Activated CD8-positive, alpha-beta memory T cell treated with anti-CD3 and anti-CD28 coated beads, Interleukin-2, amount 50 U/mL, for 48 hours (primary cell): ENCODE data around the gene OR4C13.
"Not testable (repeated sequence)": the region's sequence is repeated elsewhere in the genome, so short reads cannot be mapped to it uniquely, and the experiment has no call there.

Experiments
- DNase-seq: peaks from one replicate; pipeline ENCODE4 v3.0.0-alpha.2; 2020

OR4C13 gene

DNA sequence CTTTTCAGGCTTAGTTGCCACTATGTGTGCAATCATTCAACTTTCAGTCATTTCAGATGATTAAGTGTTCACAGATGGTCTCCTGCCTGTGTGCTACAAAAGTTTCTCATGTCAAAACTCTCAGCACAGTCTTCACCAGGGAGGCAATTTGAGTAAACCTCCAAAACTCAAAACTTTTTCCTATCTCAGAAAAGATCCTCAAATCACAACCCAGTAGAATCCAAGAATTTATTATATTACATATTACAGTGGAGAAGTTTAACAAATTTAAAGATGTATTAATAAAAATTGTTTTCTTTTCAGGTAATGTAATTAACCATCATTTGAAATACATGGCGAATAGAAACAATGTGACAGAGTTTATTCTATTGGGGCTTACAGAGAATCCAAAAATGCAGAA lies at the start of gene OR4C13:
Gene OR4C13, plus strand, starts transcription at position 301 of the 400 bp plus-strand sequence. Its CDS starts 32 bp downstream, at position 333.
- DNase-seq, result no peak

DNA sequence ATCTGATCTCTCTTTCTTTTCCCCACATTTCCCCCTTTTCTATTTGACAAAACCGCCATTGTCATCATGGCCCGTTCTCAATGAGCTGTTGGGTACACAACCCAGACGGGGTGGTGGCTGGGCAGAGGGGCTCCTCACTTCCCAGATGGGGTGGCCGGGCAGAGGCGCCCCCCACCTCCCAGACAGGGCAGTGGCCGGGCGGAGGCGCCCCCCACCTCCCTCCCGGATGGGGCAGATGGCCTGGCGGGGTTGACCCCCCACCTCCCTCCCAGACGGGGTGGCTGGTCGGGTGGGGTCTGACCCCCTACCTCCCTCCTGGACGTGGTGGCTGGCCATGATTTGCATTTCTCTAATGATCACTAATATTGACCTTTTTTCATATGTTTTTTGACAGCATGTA lies 40.7 kb upstream of the OR4C13 start:
- DNase-seq, result not testable (repeated sequence)

DNA sequence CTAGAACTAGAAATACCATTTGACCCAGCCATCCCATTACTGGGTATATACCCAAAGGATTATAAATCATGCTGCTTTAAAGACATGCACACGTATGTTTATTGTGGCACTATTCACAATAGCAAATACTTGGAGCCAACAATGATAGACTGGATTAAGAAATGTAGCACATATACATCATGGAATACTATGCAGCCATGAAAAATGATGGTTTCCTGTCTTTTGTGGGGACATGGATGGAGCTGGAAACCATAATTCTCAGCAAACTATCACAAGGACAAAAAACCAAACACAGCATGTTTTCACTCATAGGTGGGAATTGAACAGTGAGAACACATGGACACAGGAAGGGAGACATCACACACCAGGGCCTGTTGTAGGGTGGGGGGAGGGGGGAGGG lies 3.5 kb upstream of the OR4C13 start:
- not testable (repeated sequence) for DNase-seq

DNA sequence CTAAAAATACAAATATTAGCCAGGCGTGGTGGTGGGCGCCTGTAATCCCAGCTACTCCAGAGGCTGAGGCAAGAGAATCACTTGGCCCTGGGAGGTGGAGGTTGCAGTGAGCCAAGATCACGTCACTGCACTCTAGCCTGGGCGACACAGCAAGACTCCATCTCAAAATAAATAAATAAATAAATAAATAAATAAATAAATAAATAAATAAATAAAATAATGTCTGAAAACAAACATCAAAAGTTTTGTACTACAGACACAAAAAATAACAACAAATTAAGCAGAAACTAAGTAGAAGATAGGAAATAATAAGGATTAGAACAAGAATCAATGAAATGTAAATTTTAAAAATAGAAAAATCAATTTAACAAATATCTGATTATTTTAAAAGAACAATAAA lies 21.2 kb downstream of the OR4C13 start:
- DNase-seq, result not testable (repeated sequence)

DNA sequence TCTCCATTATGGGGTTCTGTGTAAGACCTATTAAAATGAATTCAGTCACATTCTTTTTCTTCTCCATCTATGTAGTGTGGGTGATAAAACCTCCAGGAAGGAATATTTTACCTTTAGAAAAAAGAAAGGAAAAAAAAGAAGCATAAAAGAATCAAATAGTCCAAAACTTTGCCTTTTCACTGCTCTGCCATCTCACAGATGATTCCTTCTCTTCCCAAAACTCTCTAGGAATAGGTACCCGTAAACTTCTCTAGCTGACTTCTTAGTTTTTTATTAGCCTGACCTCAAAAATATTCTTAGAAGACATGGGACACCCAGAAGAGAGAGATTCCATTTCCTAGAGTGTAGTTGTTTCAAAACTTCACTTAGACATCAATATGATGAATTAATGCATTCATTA lies 30.2 kb downstream of the OR4C13 start, which contains the start of gene OR4C12:
Gene OR4C12, minus strand, starts transcription at position 101 of the 400 bp plus-strand sequence. Its CDS starts 34 bp downstream, at position 67.
- DNase-seq, result not testable (repeated sequence)

DNA sequence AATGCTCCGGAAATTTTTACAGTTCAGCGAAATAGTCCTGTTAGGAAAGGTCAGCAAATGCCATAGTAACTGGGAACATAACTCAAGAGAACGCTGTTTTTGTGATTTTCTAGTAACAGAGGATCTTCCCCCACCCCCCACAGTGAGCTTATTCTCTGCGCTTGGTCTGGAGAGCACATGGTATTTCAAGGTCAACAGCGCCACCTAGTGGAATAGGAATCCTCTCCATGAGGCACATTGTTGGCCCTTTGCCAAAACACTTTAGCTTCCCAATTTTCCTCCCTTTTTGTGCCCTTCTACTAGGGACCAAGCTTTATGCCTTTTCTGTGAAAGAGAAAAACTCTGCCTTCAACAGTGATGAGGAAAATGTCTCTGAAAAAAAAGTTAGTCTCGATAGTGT lies 43.4 kb downstream of the OR4C13 start:
- DNase-seq, result peak; percentile 59
